Left lobe of liver (tissue), 2 donors: Measurements from ENCODE around the gene RETSAT. TPM values are rescaled to one million over a fixed set of nuclear protein-coding genes. Genes with fewer than 3 reads are reported as not detected.
"Not testable (repeated sequence)": the region's sequence is repeated elsewhere in the genome, so short reads cannot be mapped to it uniquely, and the experiment has no call there.

Experiments
- ATAC-seq: fragments of 200-7000 bp; cut with Tn5 transposase; one replicate; pipeline ENCODE4 v1.9.1; 2020; ENCODE audit warnings: mild to moderate bottlenecking, moderate library complexity
- DNase-seq: peaks from one replicate; pipeline ENCODE4 v3.0.0-alpha.2; 2020; ENCODE audit warnings: low spot score
- total RNA-seq: library from RNA; stranded (reverse); gene quantifications from one replicate; pipeline ENCODE4 v1.2.1, GENCODE V29; 2021
- donor health status: DM: no; HTN: no; CAD: no; lungs with moderate emphysema.
- donor health status: DM: no; HTN: yes; CAD: no.

RETSAT gene
- total RNA-seq, 1 donor from 2014 or later, result 113 TPM

DNA sequence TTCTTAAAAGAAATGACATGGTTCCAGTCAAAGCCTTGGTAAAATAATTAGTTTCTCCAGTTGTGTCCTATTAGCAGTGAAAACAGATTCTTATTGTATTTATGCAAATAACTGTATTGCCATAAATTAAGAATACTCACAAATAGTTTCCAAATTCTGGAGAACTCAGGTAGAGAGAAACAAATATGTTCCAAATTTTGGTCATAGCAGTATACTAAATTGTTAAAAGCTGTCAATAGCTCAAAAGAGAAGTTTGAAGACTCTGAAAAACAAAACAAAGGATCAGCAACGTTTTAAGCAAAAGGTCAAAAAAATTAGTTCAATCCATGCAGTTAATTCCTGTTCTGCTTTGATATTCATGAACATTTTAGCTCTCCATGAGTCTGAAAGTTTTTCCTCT lies 25.7 kb upstream of the RETSAT start:
- DNase-seq (no peak), ATAC-seq (no peak)

DNA sequence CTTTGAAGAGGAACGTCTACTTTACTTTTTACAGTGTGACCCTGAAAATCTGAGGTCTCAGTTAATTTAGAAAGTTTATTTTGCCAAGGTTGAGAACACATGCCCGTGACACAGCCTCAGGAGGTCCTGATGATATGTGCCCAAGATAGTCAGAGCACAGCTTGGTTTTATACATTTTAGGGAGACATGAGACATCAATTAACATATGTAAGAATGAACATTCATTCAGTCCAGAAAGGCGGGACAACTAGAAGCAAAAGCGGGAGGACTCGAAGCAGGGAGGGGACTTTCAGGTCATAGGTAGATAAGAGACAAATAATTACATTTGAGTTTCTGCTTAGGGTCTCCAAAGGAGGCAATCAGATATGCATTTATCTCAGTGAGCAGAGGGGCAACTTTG lies 23.9 kb upstream of the RETSAT start:
- ATAC-seq, result no peak
- DNase-seq, result no peak

GRCh38 chr2:85377083-85377482 lies 22.8 kb upstream of the RETSAT start:
- ATAC-seq (no peak), DNase-seq (no peak)

- no peak for ATAC-seq
- no peak for DNase-seq
Measured at GRCh38 chr2:85376291-85377065, 22.1 kb upstream of the RETSAT start.

- peak; percentile 47 for ATAC-seq
Measured at GRCh38 chr2:85371045-85371444, 16.7 kb upstream of the RETSAT start.

GRCh38 chr2:85369500-85369899 lies 15.2 kb upstream of the RETSAT start:
- ATAC-seq (peak; percentile 23), DNase-seq (no peak)

More at GRCh38 chr2:85371045-85371444, 16.7 kb upstream of the RETSAT start:
- DNase-seq, result no peak

- DNase-seq, result no peak
- no peak for ATAC-seq
Measured at GRCh38 chr2:85368921-85369320, 14.6 kb upstream of the RETSAT start.

DNA sequence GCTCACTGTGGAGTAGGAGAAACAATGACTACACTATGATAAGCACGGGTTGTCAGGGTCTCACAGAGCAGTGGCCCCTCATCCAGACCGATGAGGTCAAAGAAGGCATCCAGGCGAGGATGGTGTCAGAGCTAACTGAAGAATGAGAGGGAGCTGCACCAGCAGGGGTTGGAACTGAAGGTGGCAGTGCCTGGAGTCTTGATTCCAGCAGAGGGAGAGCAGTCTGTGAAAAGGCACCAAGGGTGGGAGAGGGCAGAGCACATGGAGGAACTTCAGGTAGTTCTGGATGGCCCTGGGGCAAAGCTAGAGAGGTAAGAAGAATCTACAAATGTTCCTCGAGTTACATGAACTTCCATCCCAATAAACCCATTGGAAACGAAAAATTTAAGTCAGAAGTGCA lies 12.9 kb upstream of the RETSAT start:
- no peak for ATAC-seq
- DNase-seq, result no peak

GRCh38 chr2:85362653-85363387 lies 8.5 kb upstream of the RETSAT start:
- not testable (repeated sequence) for ATAC-seq, DNase-seq

GRCh38 chr2:85357736-85358135 lies 3.4 kb upstream of the RETSAT start:
- no peak for ATAC-seq

DNA sequence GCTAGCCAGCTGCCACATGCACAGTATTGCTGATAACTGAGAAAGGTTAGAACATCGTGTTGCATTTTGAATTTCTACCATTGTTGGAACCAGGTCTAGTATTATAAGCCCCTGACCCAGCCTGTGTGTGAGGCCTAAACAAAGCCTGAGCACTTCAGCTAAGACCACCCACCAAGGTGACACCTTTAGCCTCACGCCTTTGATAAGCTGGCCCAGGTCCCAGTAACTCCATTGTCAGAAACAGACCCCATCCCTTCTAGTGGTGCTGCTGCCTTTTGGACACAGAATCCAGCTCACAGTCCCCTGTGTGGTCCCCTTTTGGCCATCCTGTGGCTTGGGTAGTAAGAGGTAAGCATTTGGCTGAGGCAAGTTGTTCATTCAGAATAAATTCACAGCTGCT lies 1.9 kb upstream of the RETSAT start:
- ATAC-seq (no peak), DNase-seq (no peak)

More at GRCh38 chr2:85357736-85358135, 3.4 kb upstream of the RETSAT start:
- DNase-seq, result no peak

GRCh38 chr2:85355521-85355920 lies 1.2 kb upstream of the RETSAT start:
- no peak for ATAC-seq
- DNase-seq, result no peak

DNA sequence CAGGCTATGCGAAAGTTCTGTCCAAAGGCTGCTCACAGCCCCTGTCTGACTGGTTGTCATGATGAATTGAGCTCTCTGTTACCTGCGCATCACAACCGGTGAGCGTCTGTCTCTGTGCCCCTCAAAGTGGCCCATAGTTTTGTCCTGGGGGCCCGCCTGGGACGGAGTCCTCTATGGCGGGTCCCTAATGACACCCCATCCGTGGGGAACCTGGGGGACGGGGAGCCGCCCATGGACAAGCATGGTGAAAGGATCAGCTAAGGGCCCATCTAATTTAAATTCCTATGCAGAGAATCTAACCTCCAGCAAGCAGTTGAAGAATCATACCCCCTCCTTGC lies 714 bp upstream of the RETSAT start:
- ATAC-seq (no peak), DNase-seq (no peak)

DNA sequence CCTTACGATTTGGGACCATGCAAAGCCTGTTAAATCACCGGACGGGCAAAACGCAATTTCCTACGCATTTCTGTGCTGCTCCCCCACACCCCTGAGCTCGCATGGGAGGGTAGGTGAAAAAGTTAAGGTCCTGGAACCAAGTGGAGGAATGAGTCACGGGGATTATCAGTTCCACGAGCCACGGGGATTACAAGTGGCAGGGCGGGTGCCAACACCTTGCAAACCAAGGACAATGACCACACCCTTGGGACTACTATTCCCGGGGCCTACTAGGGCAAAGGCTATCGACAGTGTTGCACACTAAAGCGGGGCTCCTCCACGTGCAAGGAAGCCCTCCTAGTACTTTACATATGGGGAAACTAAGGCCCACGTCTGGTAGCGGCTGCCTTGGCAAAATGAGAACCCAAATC lies 447 bp downstream of the RETSAT start:
- ATAC-seq (peak; percentile 68), DNase-seq (peak; percentile 75)

DNA sequence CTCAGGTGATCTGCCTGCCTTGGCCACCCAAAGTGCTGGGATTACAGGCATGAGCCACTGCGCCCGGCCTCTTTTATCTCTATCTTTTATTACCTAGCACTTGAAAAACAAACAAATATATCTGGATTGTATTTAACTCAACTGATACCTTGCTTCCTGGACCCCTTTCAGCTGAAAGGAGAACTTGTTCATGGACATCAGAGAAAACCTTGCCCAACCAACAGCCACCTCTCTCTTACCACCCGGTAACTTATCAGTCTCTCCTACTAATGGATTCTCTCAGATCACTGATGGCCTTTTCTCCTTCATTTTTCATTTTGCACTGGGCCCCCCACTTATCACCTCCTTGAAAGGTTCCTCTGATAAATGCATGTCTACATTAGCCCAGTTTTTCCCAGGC lies 6.7 kb downstream of the RETSAT start:
- no peak for ATAC-seq
- no peak for DNase-seq

GRCh38 chr2:85344356-85344954 lies 9.9 kb downstream of the RETSAT start:
- ATAC-seq, result no peak
- no peak for DNase-seq

DNA sequence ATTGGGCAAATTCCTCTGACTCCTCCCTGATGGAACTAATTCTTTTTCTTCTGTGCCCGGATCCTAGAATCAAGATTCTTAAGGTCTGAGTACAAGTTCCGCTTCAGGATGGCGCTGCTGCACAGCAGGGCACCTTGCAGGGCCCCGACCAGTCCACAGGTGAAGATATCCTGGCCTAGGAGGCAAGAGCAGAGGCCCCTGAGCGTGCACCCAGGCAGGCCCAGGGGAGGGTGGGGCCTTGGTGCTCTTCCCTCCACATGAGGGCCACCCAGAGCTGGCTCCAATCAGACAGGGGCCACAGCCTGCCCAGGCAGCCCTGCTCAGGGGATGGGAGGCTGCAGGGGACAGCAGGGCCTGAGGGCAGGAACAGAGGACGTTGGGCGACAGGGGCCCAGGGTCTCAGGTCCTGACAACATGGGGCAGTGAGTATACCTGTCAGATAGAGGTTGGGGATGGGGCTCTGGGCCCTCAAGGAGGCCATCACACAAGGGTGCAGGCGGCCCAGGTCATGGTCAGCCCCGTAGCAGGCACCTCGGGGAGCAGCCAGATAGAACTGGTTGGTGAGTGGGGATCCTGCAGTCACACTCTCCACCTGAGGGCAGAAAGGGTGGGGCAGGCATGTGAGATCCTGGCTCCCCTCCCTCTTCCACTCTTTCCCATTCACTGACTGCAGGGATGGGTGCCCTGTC lies 11.0 kb downstream of the RETSAT start:
- peak; percentile 5 for ATAC-seq

DNA sequence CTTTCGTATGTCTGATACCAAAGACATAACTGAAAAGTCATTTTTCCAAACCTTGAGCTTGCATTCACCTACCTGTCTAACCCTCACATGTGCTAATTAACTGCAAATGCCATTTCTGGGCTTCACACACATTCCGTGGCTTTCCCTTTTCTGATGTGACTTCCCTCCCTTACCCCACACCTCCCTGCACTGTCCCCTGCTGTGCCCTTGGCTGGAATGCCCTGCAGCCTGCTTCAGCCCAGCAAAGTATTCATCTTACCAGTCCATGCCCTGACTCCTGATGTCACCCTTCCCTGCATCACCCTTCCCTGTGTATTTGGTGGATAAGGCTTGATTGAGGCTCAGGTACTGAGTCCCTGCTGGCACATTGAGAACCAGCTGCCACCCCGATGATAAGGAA lies 12.2 kb downstream of the RETSAT start:
- DNase-seq, result no peak
- ATAC-seq, result no peak

More for the DNA sequence above, 11.0 kb downstream of the RETSAT start:
- DNase-seq, result not testable (repeated sequence)

DNA sequence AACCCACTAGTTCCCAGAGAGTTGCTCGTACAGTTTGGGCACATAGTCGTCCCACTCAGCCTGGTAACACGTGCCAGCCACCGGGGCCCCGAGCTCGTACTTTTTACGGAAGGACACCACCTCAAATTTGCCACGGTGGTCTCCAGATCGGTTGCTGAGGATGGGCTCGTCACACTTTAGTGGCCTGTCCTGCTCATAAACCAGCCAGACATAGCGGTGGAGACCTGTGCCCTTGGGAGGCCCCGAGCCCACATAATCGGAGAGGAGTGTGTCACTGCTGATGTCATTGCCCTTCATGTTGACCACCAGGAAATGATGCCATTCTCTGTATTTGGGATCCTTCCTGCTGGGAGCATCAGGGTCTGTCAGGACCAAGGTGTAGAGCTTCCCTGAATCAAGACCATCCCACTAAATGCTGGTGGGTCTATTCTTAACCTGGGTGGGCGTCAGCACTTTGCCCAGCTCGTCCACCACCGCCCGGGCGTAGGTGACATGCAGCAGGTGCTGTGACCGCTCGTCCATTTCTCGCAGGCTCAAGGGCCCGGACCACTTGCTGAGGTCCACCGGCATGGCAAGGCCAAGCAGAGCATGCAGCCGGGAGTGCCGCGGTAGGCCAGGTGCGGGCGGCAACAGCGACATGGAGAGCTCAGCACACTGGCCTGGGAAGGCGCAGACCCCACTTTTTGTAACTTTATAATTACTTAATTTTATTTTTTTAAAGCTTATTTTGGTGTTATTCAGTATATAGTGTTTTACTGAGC lies 12.9 kb downstream of the RETSAT start:
- DNase-seq (no peak), ATAC-seq (no peak)

GRCh38 chr2:85340034-85340892 lies 14.1 kb downstream of the RETSAT start:
- peak; percentile 77 for ATAC-seq

More at GRCh38 chr2:85340034-85340892, 14.1 kb downstream of the RETSAT start:
- no peak for DNase-seq
